ENCODE measurements around the gene LCT. TPM values are rescaled to one million over a fixed set of nuclear protein-coding genes. Genes with fewer than 3 reads are reported as not detected.

Gene LCT
- total RNA-seq, 4 donors from 2014 or later = 12.6 to 73.5 (median 25.5) TPM

GRCh38 chr2:135802350-135802749 lies 34.6 kb downstream of the LCT start:
- no peaks in the 10 kb centered on the region for H3K27me3 ChIP-seq

GRCh38 chr2:135800513-135801460 lies 36.2 kb downstream of the LCT start:
- no peak for DNase-seq
- Histone ChIP-seq H3K4me1 (no peaks in the 10 kb centered on the region), H3K36me3 (no peaks in the 10 kb centered on the region), H3K9me3 (peaks cover 0 to 4% (median 0%) of the 10 kb centered on the region in 4 donors), H3K27ac (no peak overlapping the region), H3K4me3 (no peak overlapping the region), H3K27me3 (no peaks in the 10 kb centered on the region)
- TF ChIP-seq POLR2A (IDR thresholded peaks at IDR 0.05) (no peak), CTCF (IDR thresholded peaks at IDR 0.05) (no peak)

More at GRCh38 chr2:135802350-135802749, 34.6 kb downstream of the LCT start:
- no peak overlapping the region for H3K4me3 ChIP-seq
- H3K36me3 ChIP-seq = no peaks in the 10 kb centered on the region
- DNase-seq = no peak
- no peak overlapping the region for H3K27ac ChIP-seq
- no peak for TF ChIP-seq POLR2A (IDR thresholded peaks at IDR 0.05)
- TF ChIP-seq CTCF (IDR thresholded peaks at IDR 0.05) = no peak
- H3K9me3 ChIP-seq = peaks cover 0 to 4% (median 0%) of the 10 kb centered on the region in 4 donors
- H3K4me1 ChIP-seq = no peaks in the 10 kb centered on the region

GRCh38 chr2:135799738-135800137 lies 37.2 kb downstream of the LCT start:
- H3K27ac ChIP-seq = no peak overlapping the region

GRCh38 chr2:135798762-135799161 lies 38.2 kb downstream of the LCT start:
- no peak for DNase-seq
- TF ChIP-seq POLR2A (IDR thresholded peaks at IDR 0.05) (no peak), CTCF (IDR thresholded peaks at IDR 0.05) (peak in 3 of 6 experiments; percentile 12 to 35 (median 26))

More at GRCh38 chr2:135799738-135800137, 37.2 kb downstream of the LCT start:
- no peak for DNase-seq
- Histone ChIP-seq H3K36me3 (no peaks in the 10 kb centered on the region), H3K4me3 (no peak overlapping the region), H3K9me3 (peaks cover 0 to 4% (median 0%) of the 10 kb centered on the region in 4 donors), H3K4me1 (no peaks in the 10 kb centered on the region), H3K27me3 (no peaks in the 10 kb centered on the region)
- TF ChIP-seq POLR2A (IDR thresholded peaks at IDR 0.05) = no peak
- TF ChIP-seq CTCF (IDR thresholded peaks at IDR 0.05) = no peak

GRCh38 chr2:135798275-135798705 lies 38.7 kb downstream of the LCT start:
- no peaks in the 10 kb centered on the region for H3K36me3 ChIP-seq
- H3K27ac ChIP-seq = no peak overlapping the region
- no peak for TF ChIP-seq CTCF (IDR thresholded peaks at IDR 0.05)
- TF ChIP-seq POLR2A (IDR thresholded peaks at IDR 0.05) = no peak
- no peaks in the 10 kb centered on the region for H3K4me1 ChIP-seq
- H3K9me3 ChIP-seq = peaks cover 0 to 4% (median 0%) of the 10 kb centered on the region in 4 donors
- no peak for DNase-seq
- H3K27me3 ChIP-seq = no peaks in the 10 kb centered on the region
- H3K4me3 ChIP-seq = no peak overlapping the region

More at GRCh38 chr2:135798762-135799161, 38.2 kb downstream of the LCT start:
- H3K9me3 ChIP-seq = peaks cover 0 to 4% (median 0%) of the 10 kb centered on the region in 4 donors
- H3K27me3 ChIP-seq = no peaks in the 10 kb centered on the region
- no peaks in the 10 kb centered on the region for H3K36me3 ChIP-seq
- H3K4me1 ChIP-seq = no peaks in the 10 kb centered on the region
- H3K4me3 ChIP-seq = no peak overlapping the region
- no peak overlapping the region for H3K27ac ChIP-seq
